ENCODE results near the gene TFDP2.
"Not testable (repeated sequence)": the region's sequence is repeated elsewhere in the genome, so short reads cannot be mapped to it uniquely, and the experiment has no call there.

The TFDP2 gene

DNA sequence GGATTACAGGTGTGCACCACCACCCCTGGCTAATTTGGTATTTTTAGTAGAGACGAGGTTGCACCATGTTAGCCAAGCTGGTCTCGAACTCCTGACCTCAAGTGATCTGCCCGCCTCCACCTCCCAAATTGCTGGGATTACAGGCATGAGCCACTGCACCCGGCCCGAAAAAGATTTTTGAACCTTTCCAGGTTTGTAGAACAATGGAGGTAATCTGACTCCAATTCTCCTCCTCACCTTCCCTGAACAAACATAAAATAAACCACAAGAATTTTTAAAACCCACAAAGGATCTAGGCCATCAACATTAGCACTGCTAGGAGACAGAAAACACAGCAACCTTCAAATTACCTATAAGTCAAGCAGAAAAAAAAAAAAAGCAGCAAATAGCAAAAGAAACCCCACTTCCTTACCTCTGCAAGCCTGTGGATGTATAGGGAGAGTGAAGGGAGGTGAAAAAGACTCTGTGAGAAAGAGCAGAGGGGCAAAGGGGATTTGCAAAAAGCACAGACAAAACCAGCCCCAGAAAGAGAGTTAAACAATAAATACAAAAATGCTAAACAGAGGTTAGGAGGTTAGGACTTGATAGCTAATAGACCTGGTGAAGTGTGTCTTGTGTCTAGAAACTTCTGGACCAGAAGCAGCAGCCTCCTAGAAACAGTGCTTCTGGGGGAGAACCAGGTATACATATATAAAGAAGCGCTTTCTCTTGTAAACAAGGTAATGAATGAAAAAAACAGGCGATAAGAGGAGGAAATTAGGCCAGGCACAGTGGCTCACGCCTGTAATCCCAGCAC is 32.1 kb downstream of the TFDP2 start:
- Histone ChIP-seq H3K27me3 (ENCODE audit: insufficient read depth, low read length) (no peaks in the 10 kb centered on the region), H2AFZ (ENCODE audit: low read depth, low read length) (no peak overlapping the region), H3K36me3 (ENCODE audit: insufficient read depth, low read length) (no peaks in the 10 kb centered on the region), H3K4me3 (ENCODE audit: low read length) (no peak overlapping the region), H3K4me1 (ENCODE audit: insufficient read depth, low read length) (no peaks in the 10 kb centered on the region), H3K9me3 (ENCODE audit: low read length) (peaks cover under 1% of the 10 kb centered on the region)

DNA sequence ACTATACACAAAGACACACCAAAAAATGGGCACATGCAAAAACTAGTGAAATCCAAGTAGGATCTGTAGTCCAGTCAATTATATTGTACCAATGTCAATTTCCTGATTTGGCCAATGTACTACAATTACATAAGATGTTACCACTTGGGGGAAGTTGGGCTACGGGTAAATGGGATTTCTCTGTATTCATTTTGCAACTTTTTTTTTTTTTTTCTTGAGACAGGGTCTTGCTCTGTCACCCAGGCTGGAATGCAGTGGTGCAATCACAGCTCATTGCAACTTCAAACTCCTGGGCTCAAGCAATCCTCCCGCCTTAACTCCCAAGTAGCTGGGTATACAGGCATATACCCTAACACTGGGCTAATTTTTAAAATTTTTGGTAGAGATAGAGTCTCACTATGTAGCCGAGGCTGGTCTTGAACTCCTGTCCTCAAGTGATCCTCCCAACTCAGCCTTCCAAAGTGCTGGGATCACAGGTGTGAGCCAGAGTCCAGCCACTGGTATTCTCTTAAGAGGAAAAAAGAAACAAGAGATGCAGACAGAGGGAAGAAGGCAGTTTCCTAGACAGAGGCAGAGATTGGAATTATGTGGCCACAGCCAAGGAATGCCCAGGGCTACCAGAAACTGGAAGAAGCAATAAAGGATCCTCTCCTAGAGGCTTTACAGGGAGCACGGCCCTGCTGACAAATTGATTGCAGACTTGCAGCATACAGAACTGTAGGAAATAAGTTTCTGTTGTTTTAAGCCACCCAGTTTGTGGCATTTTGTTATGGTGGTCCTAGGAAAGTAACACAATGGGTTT is 33.3 kb downstream of the TFDP2 start:
- Histone ChIP-seq H3K4me1 (ENCODE audit: insufficient read depth, low read length) (no peaks in the 10 kb centered on the region), H3K36me3 (ENCODE audit: insufficient read depth, low read length) (no peaks in the 10 kb centered on the region), H2AFZ (ENCODE audit: low read depth, low read length) (no peak overlapping the region), H3K4me3 (ENCODE audit: low read length) (no peak overlapping the region), H3K9me3 (ENCODE audit: low read length) (peaks cover 2% of the 10 kb centered on the region), H3K27me3 (ENCODE audit: insufficient read depth, low read length) (no peaks in the 10 kb centered on the region)

DNA sequence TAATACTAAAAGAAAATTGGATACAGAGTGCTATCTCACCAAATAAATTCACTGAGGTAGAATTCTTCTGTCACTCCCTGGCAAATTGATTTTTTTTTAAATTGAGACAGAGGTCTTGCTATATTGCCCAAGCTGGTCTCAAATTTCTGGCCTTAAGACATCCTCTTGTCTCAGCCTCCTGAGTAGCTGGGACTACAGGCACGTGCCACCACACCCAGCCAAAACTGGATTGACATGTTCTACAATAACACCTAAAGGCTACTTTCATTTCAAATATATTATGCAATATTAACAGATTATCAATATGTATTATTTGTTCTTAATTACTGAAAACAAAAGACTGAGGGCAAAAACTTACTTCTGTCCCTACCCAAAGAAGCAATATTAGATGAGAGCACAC is 36.7 kb downstream of the TFDP2 start:
- Histone ChIP-seq H3K36me3 (ENCODE audit: insufficient read depth, low read length) (no peaks in the 10 kb centered on the region), H2AFZ (ENCODE audit: low read depth, low read length) (no peak overlapping the region), H3K4me1 (ENCODE audit: insufficient read depth, low read length) (no peaks in the 10 kb centered on the region), H3K9me3 (ENCODE audit: low read length) (peaks cover 2% of the 10 kb centered on the region), H3K4me3 (ENCODE audit: low read length) (no peak overlapping the region), H3K27me3 (ENCODE audit: insufficient read depth, low read length) (no peaks in the 10 kb centered on the region)

DNA sequence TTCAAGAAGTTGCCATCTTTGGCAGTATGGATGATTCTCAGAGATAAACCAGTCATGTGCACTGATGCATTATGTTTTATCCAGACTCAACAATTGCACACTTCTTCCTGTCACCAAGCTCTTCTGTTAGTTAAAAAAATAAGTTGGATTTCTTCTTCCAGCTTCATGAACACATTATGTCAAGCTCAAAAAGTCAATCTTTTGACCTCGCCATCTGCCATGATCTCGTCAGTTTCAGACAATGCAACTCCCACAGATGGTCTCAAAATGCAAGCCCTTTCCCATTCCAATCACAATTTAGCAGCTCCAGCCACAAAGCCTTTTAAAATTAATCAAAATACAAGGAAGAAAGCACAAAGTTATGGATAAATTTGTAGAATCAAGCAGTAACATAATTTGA is 42.8 kb downstream of the TFDP2 start:
- H3K9me3 ChIP-seq (ENCODE audit: low read length), result no peaks in the 10 kb centered on the region
- no peaks in the 10 kb centered on the region for H3K27me3 ChIP-seq (ENCODE audit: insufficient read depth, low read length)
- H3K36me3 ChIP-seq (ENCODE audit: insufficient read depth, low read length), result no peaks in the 10 kb centered on the region
- no peak overlapping the region for H2AFZ ChIP-seq (ENCODE audit: low read depth, low read length)
- peak overlapping the region; percentile 24 for H3K4me3 ChIP-seq (ENCODE audit: low read length)
- H3K4me1 ChIP-seq (ENCODE audit: insufficient read depth, low read length), result peaks cover 27% of the 10 kb centered on the region

DNA sequence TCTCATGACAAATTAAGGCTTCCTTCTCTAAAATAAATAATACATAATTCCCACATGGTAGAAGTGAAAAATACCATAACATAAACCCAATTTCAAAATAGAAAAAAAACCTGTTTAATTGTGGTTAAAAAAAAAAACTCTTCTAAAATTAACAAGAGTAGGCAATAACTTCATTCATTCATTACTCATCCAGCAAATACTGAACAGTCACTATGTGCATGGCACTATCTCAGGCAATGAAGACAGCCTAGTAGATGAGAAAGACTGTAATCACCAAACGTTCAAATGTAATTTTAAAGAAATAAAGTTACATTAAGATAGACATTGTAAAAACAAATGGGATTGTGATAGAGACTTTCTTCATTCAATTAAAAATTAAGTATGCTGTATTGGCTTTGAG is 43.4 kb downstream of the TFDP2 start:
- Histone ChIP-seq H3K27me3 (ENCODE audit: insufficient read depth, low read length) (no peaks in the 10 kb centered on the region), H3K4me1 (ENCODE audit: insufficient read depth, low read length) (peaks cover 27% of the 10 kb centered on the region), H3K9me3 (ENCODE audit: low read length) (no peaks in the 10 kb centered on the region), H3K4me3 (ENCODE audit: low read length) (peak overlapping the region; percentile 12), H2AFZ (ENCODE audit: low read depth, low read length) (no peak overlapping the region), H3K36me3 (ENCODE audit: insufficient read depth, low read length) (no peaks in the 10 kb centered on the region)

DNA sequence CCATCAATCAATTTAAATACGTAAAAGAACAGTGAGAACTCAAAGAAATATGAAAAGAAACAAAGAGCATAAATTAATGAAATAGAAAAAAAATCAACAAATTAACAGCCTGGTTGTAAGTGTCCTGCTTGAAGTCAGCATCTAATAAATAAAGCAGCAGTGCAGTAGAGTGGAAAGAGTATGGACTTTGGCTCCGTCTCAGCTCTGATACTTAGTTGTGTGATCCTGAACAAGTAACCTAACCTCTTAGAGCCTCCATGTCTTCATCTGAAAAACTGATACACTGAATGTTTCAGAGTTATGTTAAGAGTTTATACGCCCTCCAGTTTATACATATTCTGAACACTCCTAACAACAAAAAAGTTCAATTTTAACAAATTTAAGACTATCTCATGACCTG is 44.6 kb downstream of the TFDP2 start:
- Histone ChIP-seq H3K9me3 (ENCODE audit: low read length) (no peaks in the 10 kb centered on the region), H3K4me1 (ENCODE audit: insufficient read depth, low read length) (peaks cover 27% of the 10 kb centered on the region), H2AFZ (ENCODE audit: low read depth, low read length) (no peak overlapping the region), H3K27me3 (ENCODE audit: insufficient read depth, low read length) (no peaks in the 10 kb centered on the region), H3K4me3 (ENCODE audit: low read length) (no peak overlapping the region), H3K36me3 (ENCODE audit: insufficient read depth, low read length) (no peaks in the 10 kb centered on the region)

DNA sequence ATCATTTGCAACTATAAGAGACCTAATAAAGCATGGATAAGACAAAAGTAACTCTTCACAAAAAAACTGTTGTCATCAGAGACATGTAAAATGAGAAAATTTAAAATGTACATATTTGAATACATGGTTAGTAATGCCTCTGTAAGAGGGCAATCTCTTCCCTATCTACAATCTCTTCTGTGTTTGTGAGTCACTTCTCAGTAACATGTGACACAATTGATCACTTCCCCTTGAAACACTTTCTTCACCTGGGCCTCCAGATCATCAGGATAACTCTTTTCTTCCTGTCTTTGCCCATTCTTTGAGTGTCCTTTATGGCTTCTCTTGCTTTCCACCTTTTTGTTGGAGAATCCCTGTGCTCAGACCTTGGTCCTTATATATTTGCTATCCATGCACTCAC is 50.4 kb downstream of the TFDP2 start:
- H3K4me3 ChIP-seq (ENCODE audit: low read length), result no peak overlapping the region
- no peaks in the 10 kb centered on the region for H3K36me3 ChIP-seq (ENCODE audit: insufficient read depth, low read length)
- peaks cover 3% of the 10 kb centered on the region for H3K4me1 ChIP-seq (ENCODE audit: insufficient read depth, low read length)
- H2AFZ ChIP-seq (ENCODE audit: low read depth, low read length), result no peak overlapping the region
- H3K9me3 ChIP-seq (ENCODE audit: low read length), result no peaks in the 10 kb centered on the region
- H3K27me3 ChIP-seq (ENCODE audit: insufficient read depth, low read length), result no peaks in the 10 kb centered on the region

DNA sequence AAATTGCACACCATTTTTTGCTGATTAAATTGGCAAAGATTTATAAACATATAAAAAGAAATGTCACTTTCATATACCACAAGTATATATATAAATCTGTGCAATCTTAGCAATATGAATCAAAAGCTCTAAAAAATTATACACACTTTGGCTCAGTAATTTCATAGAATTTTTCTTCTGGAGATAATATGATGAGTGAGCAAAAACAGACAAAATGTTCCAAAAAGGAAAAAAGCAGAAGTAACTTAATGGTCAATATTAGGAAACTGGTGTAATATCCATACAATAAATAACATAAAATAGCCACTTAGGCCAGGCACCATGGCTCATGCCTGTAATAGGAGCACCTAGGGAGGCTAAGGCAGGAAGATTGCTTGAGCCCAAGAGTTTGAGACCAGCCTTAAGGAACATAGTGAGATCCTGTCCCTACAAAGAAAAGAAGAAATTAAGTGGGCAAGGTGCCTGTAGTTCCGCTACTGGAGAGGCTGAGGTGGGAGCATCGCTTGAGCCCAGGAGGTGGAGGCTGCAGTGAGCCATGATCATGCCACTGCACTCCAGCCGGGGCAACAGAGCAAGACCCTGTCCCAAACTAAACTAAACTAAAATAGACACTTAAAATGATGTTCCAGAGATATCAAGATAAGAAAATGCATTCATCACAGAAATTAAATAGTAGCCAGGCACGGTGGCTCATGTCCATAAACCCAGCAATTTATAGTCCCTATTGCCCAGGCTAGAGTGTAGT is 52.1 kb downstream of the TFDP2 start:
- Histone ChIP-seq H3K4me3 (ENCODE audit: low read length) (no peak overlapping the region), H3K36me3 (ENCODE audit: insufficient read depth, low read length) (no peaks in the 10 kb centered on the region), H3K9me3 (ENCODE audit: low read length) (no peaks in the 10 kb centered on the region), H3K4me1 (ENCODE audit: insufficient read depth, low read length) (no peaks in the 10 kb centered on the region), H2AFZ (ENCODE audit: low read depth, low read length) (no peak overlapping the region), H3K27me3 (ENCODE audit: insufficient read depth, low read length) (no peaks in the 10 kb centered on the region)

DNA sequence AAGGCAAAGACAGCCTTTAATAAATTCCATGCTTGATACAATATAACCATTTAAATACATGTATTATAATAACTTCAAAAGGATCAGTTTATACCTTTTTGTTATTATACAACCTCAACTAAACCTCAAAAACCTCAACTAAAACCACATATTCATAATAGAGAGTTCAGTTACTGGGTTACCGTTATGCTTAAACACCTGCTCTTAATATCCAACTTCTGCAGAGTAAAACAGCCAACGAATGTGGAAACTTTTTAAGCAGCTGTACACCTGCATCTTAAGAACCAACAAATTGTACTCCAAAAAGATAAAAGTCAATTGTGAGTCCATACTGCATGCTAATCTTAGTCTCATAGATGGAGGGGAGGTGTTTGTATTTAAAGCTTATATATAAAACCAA is 53.5 kb downstream of the TFDP2 start:
- H3K36me3 ChIP-seq (ENCODE audit: insufficient read depth, low read length), result peaks cover 4% of the 10 kb centered on the region
- no peaks in the 10 kb centered on the region for H3K27me3 ChIP-seq (ENCODE audit: insufficient read depth, low read length)
- no peak overlapping the region for H2AFZ ChIP-seq (ENCODE audit: low read depth, low read length)
- H3K4me1 ChIP-seq (ENCODE audit: insufficient read depth, low read length), result no peaks in the 10 kb centered on the region
- no peak overlapping the region for H3K4me3 ChIP-seq (ENCODE audit: low read length)
- H3K9me3 ChIP-seq (ENCODE audit: low read length), result no peaks in the 10 kb centered on the region

DNA sequence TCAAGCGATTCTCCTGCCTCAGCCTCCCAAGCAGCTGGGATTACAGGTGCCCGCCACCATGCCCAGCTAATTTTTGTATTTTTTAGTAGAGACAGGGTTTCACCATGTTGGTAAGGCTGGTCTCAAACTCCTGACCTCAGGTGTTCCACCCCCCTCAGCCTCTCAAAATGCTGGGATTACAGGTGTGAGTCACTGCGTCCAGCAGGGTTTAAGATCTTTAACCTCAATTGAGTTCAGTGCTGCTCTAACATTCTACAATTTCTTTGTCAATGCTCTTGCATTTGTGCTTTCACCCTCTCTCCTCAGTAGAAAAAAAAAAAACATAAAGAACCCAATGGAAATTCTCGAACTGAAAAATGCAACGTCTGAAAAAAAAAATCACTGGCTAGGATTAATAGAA is 60.4 kb downstream of the TFDP2 start:
- H2AFZ ChIP-seq (ENCODE audit: low read depth, low read length); H3K4me1 ChIP-seq (ENCODE audit: insufficient read depth, low read length); H3K4me3 ChIP-seq (ENCODE audit: low read length); H3K9me3 ChIP-seq (ENCODE audit: low read length); H3K27me3 ChIP-seq (ENCODE audit: insufficient read depth, low read length); H3K36me3 ChIP-seq (ENCODE audit: insufficient read depth, low read length): not testable (repeated sequence)

DNA sequence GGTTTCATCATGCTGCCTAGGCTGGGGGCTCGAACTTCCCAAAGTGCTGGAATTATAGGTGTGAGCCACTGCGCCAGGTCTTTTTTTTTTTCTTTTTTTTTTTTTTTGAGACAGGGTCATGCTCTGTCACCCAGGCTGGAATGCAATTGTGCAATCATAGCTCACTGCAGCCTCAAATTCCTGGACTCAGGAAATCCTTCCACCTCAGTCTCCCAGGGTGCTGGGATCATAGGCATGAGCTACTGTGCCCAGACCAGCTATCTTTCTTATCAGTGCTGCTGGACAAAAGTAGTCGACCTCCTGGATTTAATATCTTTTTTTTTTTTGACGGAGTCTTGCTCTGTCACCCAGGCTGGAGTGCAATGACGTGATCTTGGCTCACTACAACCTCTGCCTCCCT is 60.8 kb downstream of the TFDP2 start:
- H3K27me3 ChIP-seq (ENCODE audit: insufficient read depth, low read length), result no peaks in the 10 kb centered on the region
- no peak overlapping the region for H2AFZ ChIP-seq (ENCODE audit: low read depth, low read length)
- H3K4me1 ChIP-seq (ENCODE audit: insufficient read depth, low read length), result no peaks in the 10 kb centered on the region
- peaks cover 4% of the 10 kb centered on the region for H3K36me3 ChIP-seq (ENCODE audit: insufficient read depth, low read length)
- no peaks in the 10 kb centered on the region for H3K9me3 ChIP-seq (ENCODE audit: low read length)
- H3K4me3 ChIP-seq (ENCODE audit: low read length), result no peak overlapping the region

DNA sequence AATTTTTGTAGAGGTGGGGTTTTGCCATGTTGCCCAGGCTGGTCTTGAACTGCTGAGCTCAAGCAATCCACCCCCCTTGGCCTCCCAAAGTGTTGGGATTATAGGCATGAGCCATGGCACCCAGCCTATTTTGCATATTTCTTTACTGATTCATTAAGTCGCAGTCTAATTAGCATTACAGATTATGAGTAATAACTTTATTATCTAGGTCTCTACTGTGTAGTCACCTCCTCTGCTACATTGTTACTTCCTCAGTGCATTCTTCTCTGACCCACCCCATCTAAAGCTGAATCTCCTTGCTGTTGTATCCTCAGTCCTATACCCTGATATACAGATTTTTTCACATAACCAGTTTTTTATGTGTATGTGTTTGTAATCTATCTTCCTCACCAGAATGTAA is 61.7 kb downstream of the TFDP2 start:
- Histone ChIP-seq H3K4me3 (ENCODE audit: low read length) (no peak overlapping the region), H3K36me3 (ENCODE audit: insufficient read depth, low read length) (peaks cover 4% of the 10 kb centered on the region), H3K4me1 (ENCODE audit: insufficient read depth, low read length) (no peaks in the 10 kb centered on the region), H2AFZ (ENCODE audit: low read depth, low read length) (no peak overlapping the region), H3K9me3 (ENCODE audit: low read length) (no peaks in the 10 kb centered on the region), H3K27me3 (ENCODE audit: insufficient read depth, low read length) (no peaks in the 10 kb centered on the region)

DNA sequence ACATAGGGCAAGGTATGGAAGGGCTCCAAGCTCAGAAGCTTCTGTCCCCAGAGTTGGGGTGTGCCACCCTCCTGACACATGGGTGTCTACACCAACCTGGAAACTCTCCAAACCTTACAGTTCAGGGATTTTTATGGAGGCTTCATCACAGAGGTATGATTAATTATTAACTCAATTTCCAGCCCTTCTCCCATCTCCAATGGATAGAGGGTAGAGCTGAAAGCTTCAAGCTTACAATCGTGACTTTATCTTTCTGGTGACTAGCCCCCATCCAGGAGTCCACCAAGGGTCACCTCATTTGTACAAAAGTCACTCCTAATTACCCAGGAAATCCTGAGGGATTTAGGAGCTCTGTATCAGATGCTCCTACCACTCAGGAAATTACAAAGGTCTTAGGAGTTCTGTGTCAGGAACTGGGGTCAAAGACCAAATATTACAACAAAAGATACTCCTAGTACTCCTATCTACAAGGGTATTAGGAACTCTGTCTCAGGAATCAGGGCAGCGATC is 62.7 kb downstream of the TFDP2 start:
- peaks cover under 1% of the 10 kb centered on the region for H3K36me3 ChIP-seq (ENCODE audit: insufficient read depth, low read length)
- H2AFZ ChIP-seq (ENCODE audit: low read depth, low read length), result no peak overlapping the region
- no peaks in the 10 kb centered on the region for H3K27me3 ChIP-seq (ENCODE audit: insufficient read depth, low read length)

More for the DNA sequence above, 62.7 kb downstream of the TFDP2 start:
- no peak overlapping the region for H3K4me3 ChIP-seq (ENCODE audit: low read length)
- peaks cover 2% of the 10 kb centered on the region for H3K9me3 ChIP-seq (ENCODE audit: low read length)
- H3K4me1 ChIP-seq (ENCODE audit: insufficient read depth, low read length), result no peaks in the 10 kb centered on the region
